WTC11 (cell line): ENCODE measurements around the gene PLD1.

Experiments
- CDX4 ChIP-seq: fragments of 250-450 bp; sonication (Bioruptor Pico); IDR thresholded peaks from 2 replicates; pipeline ENCODE4 v1.9.0; 2021; ENCODE audit warnings: moderate library complexity, mild to moderate bottlenecking, inconsistent platforms, borderline replicate concordance
- CREM ChIP-seq: sonication (generic); formaldehyde crosslinking; IDR thresholded peaks from 2 replicates; pipeline ENCODE4 v1.8.1; 2022; ENCODE audit warnings: mild to moderate bottlenecking, missing genetic modification reagents, moderate library complexity
- GRHL2 ChIP-seq: fragments of 250-450 bp; sonication (Bioruptor Pico); IDR thresholded peaks from 2 replicates; pipeline ENCODE4 v1.8.0; 2022; ENCODE audit warnings: mild to moderate bottlenecking, moderate library complexity; ENCODE audit not compliant: insufficient replicate concordance, severe bottlenecking
- NFE2L1 ChIP-seq: sonication (generic); formaldehyde crosslinking; IDR thresholded peaks from 2 replicates; pipeline ENCODE4 v1.8.1; 2023; ENCODE audit warnings: missing genetic modification reagents
- NFYB ChIP-seq: sonication (generic); formaldehyde crosslinking; conservative IDR thresholded peaks from 2 replicates; pipeline ENCODE4 v1.8.0; 2022; ENCODE audit warnings: low read depth, missing genetic modification reagents
- SMAD4 ChIP-seq: sonication (generic); formaldehyde crosslinking; IDR thresholded peaks from 2 replicates; pipeline ENCODE4 v1.8.0; 2022; ENCODE audit warnings: mild to moderate bottlenecking, missing genetic modification reagents
- ZNF121 ChIP-seq: sonication (generic); formaldehyde crosslinking; IDR thresholded peaks from 2 replicates; pipeline ENCODE4 v1.8.0; 2023; ENCODE audit warnings: missing genetic modification reagents
- TF ChIP-seq, protein P1 (sequence below): fragments of 200-600 bp; IDR thresholded peaks from 2 replicates; pipeline ENCODE4 v1.8.0; 2022; ENCODE audit warnings: antibody characterized with exemption
- TF ChIP-seq, protein P2 (sequence below): sonication (generic); formaldehyde crosslinking; IDR thresholded peaks from 2 replicates; pipeline ENCODE4 v1.8.1; 2023; ENCODE audit warnings: mild to moderate bottlenecking, missing genetic modification reagents, borderline replicate concordance

DNA sequence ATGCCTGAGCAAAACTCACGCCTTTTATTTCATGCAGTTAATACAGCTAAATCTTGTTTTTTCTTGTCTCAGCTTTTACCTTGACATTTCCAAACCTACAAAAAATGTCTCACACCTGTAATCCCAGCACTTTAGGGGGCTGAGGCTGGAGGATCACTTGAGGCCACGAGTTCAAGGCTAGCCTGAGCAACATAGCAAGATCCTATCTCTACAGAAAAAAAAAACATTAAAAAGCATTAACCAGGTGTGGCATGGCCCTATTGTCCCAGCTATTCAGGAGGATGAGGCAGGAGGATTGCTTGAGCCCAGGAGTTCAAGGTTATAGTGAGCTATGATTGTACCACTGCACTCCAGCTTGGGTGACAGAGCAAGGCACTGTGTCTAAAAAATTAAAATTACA, 29.0 kb upstream of the PLD1 start:
- TF ChIP-seq, protein P1, sequence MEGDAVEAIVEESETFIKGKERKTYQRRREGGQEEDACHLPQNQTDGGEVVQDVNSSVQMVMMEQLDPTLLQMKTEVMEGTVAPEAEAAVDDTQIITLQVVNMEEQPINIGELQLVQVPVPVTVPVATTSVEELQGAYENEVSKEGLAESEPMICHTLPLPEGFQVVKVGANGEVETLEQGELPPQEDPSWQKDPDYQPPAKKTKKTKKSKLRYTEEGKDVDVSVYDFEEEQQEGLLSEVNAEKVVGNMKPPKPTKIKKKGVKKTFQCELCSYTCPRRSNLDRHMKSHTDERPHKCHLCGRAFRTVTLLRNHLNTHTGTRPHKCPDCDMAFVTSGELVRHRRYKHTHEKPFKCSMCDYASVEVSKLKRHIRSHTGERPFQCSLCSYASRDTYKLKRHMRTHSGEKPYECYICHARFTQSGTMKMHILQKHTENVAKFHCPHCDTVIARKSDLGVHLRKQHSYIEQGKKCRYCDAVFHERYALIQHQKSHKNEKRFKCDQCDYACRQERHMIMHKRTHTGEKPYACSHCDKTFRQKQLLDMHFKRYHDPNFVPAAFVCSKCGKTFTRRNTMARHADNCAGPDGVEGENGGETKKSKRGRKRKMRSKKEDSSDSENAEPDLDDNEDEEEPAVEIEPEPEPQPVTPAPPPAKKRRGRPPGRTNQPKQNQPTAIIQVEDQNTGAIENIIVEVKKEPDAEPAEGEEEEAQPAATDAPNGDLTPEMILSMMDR, result no peak
- no peak for TF ChIP-seq ZNF121 (CRISPR knock-in tag)
- TF ChIP-seq CDX4 (CRISPR knock-in tag), result no peak
- no peak for TF ChIP-seq GRHL2 (CRISPR knock-in tag)
- no peak for TF ChIP-seq SMAD4 (CRISPR knock-in tag)
- TF ChIP-seq CREM (CRISPR knock-in tag), result no peak
- TF ChIP-seq NFYB (CRISPR knock-in tag), result no peak
- no peak for TF ChIP-seq NFE2L1 (CRISPR knock-in tag)
- TF ChIP-seq, protein P2, sequence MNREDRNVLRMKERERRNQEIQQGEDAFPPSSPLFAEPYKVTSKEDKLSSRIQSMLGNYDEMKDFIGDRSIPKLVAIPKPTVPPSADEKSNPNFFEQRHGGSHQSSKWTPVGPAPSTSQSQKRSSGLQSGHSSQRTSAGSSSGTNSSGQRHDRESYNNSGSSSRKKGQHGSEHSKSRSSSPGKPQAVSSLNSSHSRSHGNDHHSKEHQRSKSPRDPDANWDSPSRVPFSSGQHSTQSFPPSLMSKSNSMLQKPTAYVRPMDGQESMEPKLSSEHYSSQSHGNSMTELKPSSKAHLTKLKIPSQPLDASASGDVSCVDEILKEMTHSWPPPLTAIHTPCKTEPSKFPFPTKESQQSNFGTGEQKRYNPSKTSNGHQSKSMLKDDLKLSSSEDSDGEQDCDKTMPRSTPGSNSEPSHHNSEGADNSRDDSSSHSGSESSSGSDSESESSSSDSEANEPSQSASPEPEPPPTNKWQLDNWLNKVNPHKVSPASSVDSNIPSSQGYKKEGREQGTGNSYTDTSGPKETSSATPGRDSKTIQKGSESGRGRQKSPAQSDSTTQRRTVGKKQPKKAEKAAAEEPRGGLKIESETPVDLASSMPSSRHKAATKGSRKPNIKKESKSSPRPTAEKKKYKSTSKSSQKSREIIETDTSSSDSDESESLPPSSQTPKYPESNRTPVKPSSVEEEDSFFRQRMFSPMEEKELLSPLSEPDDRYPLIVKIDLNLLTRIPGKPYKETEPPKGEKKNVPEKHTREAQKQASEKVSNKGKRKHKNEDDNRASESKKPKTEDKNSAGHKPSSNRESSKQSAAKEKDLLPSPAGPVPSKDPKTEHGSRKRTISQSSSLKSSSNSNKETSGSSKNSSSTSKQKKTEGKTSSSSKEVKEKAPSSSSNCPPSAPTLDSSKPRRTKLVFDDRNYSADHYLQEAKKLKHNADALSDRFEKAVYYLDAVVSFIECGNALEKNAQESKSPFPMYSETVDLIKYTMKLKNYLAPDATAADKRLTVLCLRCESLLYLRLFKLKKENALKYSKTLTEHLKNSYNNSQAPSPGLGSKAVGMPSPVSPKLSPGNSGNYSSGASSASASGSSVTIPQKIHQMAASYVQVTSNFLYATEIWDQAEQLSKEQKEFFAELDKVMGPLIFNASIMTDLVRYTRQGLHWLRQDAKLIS (CRISPR knock-in tag), result no peak
